ENCODE measurements around the gene CDKN2AIP. TPM values are rescaled to one million over a fixed set of nuclear protein-coding genes. Genes with fewer than 3 reads are reported as not detected.

Gene CDKN2AIP
- total RNA-seq: 10 to 100 TPM; 11.5 to 24.4 (median 16.2) TPM
- polyA plus RNA-seq: 10 to 100 TPM in 2 of 3 donors, 1 to 10 TPM in 1; 8.6 to 14.4 (median 10.5) TPM
- long read RNA-seq, donor 1, partial matches to known transcripts: 0 of 4 reads
- long read RNA-seq, donor 1, other reads (novel, unspliced or antisense): 0 of 4 reads
- long read RNA-seq, donor 2, partial matches to known transcripts: 0 of 5 reads
- long read RNA-seq, donor 2, other reads (novel, unspliced or antisense): 0 of 5 reads
- long read RNA-seq, donor 3, partial matches to known transcripts: 0 of 2 reads
- long read RNA-seq, donor 3, other reads (novel, unspliced or antisense): 0 of 2 reads
- long read RNA-seq, donor 4, partial matches to known transcripts: 0 of 7 reads
- long read RNA-seq, donor 4, other reads (novel, unspliced or antisense): 2 of 7 reads
- long read RNA-seq, donor 5, transcript CDKN2AIP-203 (3 exons, 2,721 nt): minor isoform, 13 of 32 reads
- long read RNA-seq, donor 5, transcript CDKN2AIP-201 (3 exons, 2,646 nt): major isoform, 17 of 32 reads
- long read RNA-seq, donor 5, partial matches to known transcripts: 0 of 32 reads
- long read RNA-seq, donor 5, other reads (novel, unspliced or antisense): 1 of 32 reads
- long read RNA-seq, donor 6, transcript CDKN2AIP-203 (3 exons, 2,721 nt): major isoform, 5 of 10 reads
- long read RNA-seq, donor 6, partial matches to known transcripts: 0 of 10 reads
- long read RNA-seq, donor 6, other reads (novel, unspliced or antisense): 0 of 10 reads
- long read RNA-seq, donor 7: 0 reads
- long read RNA-seq, donor 8, partial matches to known transcripts: 0 of 5 reads
- long read RNA-seq, donor 8, other reads (novel, unspliced or antisense): 0 of 5 reads
- long read RNA-seq, donor 9, partial matches to known transcripts: 0 of 4 reads
- long read RNA-seq, donor 9, other reads (novel, unspliced or antisense): 0 of 4 reads
- long read RNA-seq, donor 10, partial matches to known transcripts: 0 of 6 reads
- long read RNA-seq, donor 10, other reads (novel, unspliced or antisense): 0 of 6 reads

GRCh38 chr4:183444214-183445096 lies at the start of gene CDKN2AIP:
CDKN2AIP (plus strand) TSS chr4:183444636; CDS start chr4:183444798, 162 bp downstream.
- 0 to 1% (median 0%) methylated on average over 84 to 109 of the region's 109 CpGs; no CpG with 5 or more reads in 1 of the 4 donors for WGBS, 4 donors
- peak; percentile 91 to 96 (median 93) for DNase-seq
- Histone ChIP-seq H3K9me3 (replicated peaks in 1 of 3) (no peaks in the 10 kb centered on the region), H3K36me3 (replicated peaks in 1 of 2) (peaks cover 0 to 22% of the 10 kb centered on the region in 2 donors), H3K4me3 (peak within 1 kb of the TSS; percentile 64 to 99 (median 78)), H3K27me3 (no peaks in the 10 kb centered on the region), H3K4me1 (replicated peaks in 1 of 2) (peaks cover 13 to 36% of the 10 kb centered on the region in 2 donors), H3K27ac (peak within 1 kb of the TSS; percentile 91 to 99 (median 97))
- intact Hi-C loops (cut with DNase I): no loop called here
- TF ChIP-seq POLR2A (IDR thresholded peaks at IDR 0.05) (peak; percentile 98 to 99), CTCF (IDR thresholded peaks at IDR 0.05) (peak in 4 of 6 experiments; percentile 9 to 15 (median 10))

- Histone ChIP-seq H3K27ac (no peak overlapping the region), H3K27me3 (peaks cover 5% of the 10 kb centered on the region), H3K9me3 (replicated peaks in 1 of 3) (no peaks in the 10 kb centered on the region), H3K4me3 (no peak overlapping the region), H3K36me3 (replicated peaks in 1 of 2) (no peaks in the 10 kb centered on the region), H3K4me1 (replicated peaks in 1 of 2) (peaks cover 6 to 11% of the 10 kb centered on the region in 2 donors)
- TF ChIP-seq CTCF (IDR thresholded peaks at IDR 0.05) (no peak), POLR2A (IDR thresholded peaks at IDR 0.05) (no peak)
- WGBS, 4 donors: 62 to 83% (median 76%) methylated on average over 5 of the region's 5 CpGs
- no peak for DNase-seq
- intact Hi-C loops (cut with DNase I): no loop called here
Observed at GRCh38 chr4:183395395-183395794, 49.0 kb upstream of the CDKN2AIP start.

GRCh38 chr4:183396227-183396637 lies 48.2 kb upstream of the CDKN2AIP start:
- peaks cover 5% of the 10 kb centered on the region for H3K27me3 ChIP-seq
- no peak overlapping the region for H3K27ac ChIP-seq
- TF ChIP-seq CTCF (IDR thresholded peaks at IDR 0.05): no peak
- no peak for TF ChIP-seq POLR2A (IDR thresholded peaks at IDR 0.05)
- no peaks in the 10 kb centered on the region for H3K36me3 ChIP-seq (replicated peaks in 1 of 2)
- H3K4me3 ChIP-seq: no peak overlapping the region
- no peaks in the 10 kb centered on the region for H3K9me3 ChIP-seq (replicated peaks in 1 of 3)
- no peak for DNase-seq
- H3K4me1 ChIP-seq (replicated peaks in 1 of 2): peaks cover 6 to 11% of the 10 kb centered on the region in 2 donors
- intact Hi-C loops (cut with DNase I): no loop called here

Measured in adrenal gland (tissue), 19 donors.